PFSK-1 (cell line): Measurements from ENCODE around the gene CCL26.

ENCODE experiments used
- POLR2AphosphoS5 ChIP-seq: IDR thresholded peaks from 2 replicates; pipeline ENCODE4 v1.6.1; 2012; ENCODE audit warnings: low read depth, mild to moderate bottlenecking, control low read depth, low read length, moderate library complexity
- REST ChIP-seq, 2 experiments: IDR thresholded peaks; 2 replicates each; pipeline versions ENCODE4 v1.6.1 to v1.8.0; 2011 to 2012; ENCODE audit warnings: low read depth in 2 of 2, low read length in 2 of 2, control low read depth in 1 of 2, inconsistent platforms in 1 of 2, mild to moderate bottlenecking in 1 of 2, moderate library complexity in 1 of 2; ENCODE audit not compliant: insufficient read depth in 1 of 2
- SIN3A ChIP-seq: IDR thresholded peaks from 2 replicates; pipeline ENCODE4 v1.6.1; 2012; ENCODE audit warnings: mild to moderate bottlenecking, low read length, moderate library complexity, borderline replicate concordance; ENCODE audit not compliant: insufficient read depth
- TAF1 ChIP-seq: IDR thresholded peaks from 2 replicates; pipeline ENCODE4 v1.6.1; 2012; ENCODE audit warnings: low read length, control low read depth, borderline replicate concordance; ENCODE audit not compliant: insufficient read depth

- TF ChIP-seq POLR2AphosphoS5 (no peak), TAF1 (no peak), REST (IDR thresholded peaks at IDR 0.05; ENCODE audit: insufficient read depth in 1 of 2, low read depth in 2 of 2, low read length in 2 of 2) (no peak), SIN3A (no peak)
Observed at GRCh38 chr7:75808106-75808505, 36.1 kb upstream of the CCL26 start.
